Measurements from ENCODE around the gene TMEM203. TPM values are rescaled to one million over a fixed set of nuclear protein-coding genes. Genes with fewer than 3 reads are reported as not detected.
A peak's percentile ranks its signal among the peaks of the same experiment; 100 is the strongest.

The TMEM203 gene
- total and polyA plus RNA-seq, 2 of the 13 experiments (the other 11 are each of a cell fraction or from before 2014, with no cell fraction given): 23.4 to 36.7 TPM

DNA sequence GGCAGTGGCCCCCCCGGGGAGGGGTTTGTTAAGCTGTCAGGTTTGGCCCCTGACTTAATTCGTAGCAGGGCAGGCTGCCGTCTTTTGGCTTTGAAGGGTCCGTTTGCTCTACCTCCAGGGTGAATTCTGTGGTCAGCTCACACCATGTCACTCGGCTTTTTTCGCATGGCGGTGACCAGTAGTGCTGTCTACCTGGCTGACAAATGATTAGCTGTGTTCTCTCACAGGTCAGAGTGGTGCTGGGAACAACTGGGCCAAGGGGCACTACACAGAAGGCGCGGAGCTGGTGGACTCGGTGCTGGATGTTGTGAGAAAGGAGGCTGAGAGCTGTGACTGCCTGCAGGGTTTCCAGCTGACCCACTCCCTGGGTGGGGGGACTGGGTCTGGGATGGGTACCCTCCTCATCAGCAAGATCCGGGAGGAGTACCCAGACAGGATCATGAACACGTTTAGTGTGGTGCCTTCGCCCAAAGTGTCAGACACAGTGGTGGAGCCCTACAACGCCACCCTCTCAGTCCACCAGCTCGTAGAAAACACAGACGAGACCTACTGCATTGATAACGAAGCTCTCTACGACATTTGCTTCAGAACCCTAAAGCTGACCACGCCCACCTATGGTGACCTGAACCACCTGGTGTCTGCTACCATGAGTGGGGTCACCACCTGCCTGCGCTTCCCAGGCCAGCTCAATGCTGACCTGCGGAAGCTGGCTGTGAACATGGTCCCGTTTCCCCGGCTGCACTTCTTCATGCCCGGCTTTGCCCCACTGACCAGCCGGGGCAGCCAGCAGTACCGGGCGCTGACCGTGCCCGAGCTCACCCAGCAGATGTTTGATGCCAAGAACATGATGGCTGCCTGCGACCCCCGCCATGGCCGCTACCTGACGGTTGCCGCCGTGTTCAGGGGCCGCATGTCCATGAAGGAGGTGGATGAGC, 37.1 kb upstream of the TMEM203 start (continued):
- TF ChIP-seq ZNF276 (CRISPR knock-in tag; IDR thresholded peaks at IDR 0.05; ENCODE audit: low read depth) (no peak), MIXL1 (CRISPR knock-in tag; IDR thresholded peaks at IDR 0.05) (no peak), HNF4G (IDR thresholded peaks at IDR 0.05; ENCODE audit: borderline replicate concordance, low read depth, low read length) (no peak), HNF4G (CRISPR knock-in tag; IDR thresholded peaks at IDR 0.05; ENCODE audit: borderline replicate concordance, low read depth) (no peak), ZBTB14 (CRISPR knock-in tag; IDR thresholded peaks at IDR 0.05) (no peak), ZBTB2 (CRISPR knock-in tag; IDR thresholded peaks at IDR 0.05; ENCODE audit: low read depth) (no peak), RXRA (CRISPR knock-in tag; IDR thresholded peaks at IDR 0.05) (peak; percentile 8; the same call in 1 of the 2 replicates), HIC2 (CRISPR knock-in tag; IDR thresholded peaks at IDR 0.05; ENCODE audit: low read depth) (no peak), ZNF597 (CRISPR knock-in tag; IDR thresholded peaks at IDR 0.05) (no peak), ASH2L (IDR thresholded peaks at IDR 0.05; ENCODE audit: insufficient read length, low read depth, low read length) (peak; percentile 9), REL (CRISPR knock-in tag; conservative IDR thresholded peaks at IDR 0.05) (no peak), RARG (CRISPR knock-in tag; IDR thresholded peaks at IDR 0.05; ENCODE audit: low read depth) (no peak), ZNF788 (CRISPR knock-in tag; IDR thresholded peaks at IDR 0.05; ENCODE audit: borderline replicate concordance) (no peak), MBNL3 (CRISPR knock-in tag; conservative IDR thresholded peaks at IDR 0.05) (no peak), AGO1 (IDR thresholded peaks at IDR 0.05; ENCODE audit: low read depth, low read length, poor library complexity, severe bottlenecking) (no peak), IRF2 (CRISPR knock-in tag; IDR thresholded peaks at IDR 0.05) (no peak; the same call in 1 of the 2 replicates), ZNF367 (CRISPR knock-in tag; IDR thresholded peaks at IDR 0.05; ENCODE audit: borderline replicate concordance) (no peak), ZNF383 (CRISPR knock-in tag; IDR thresholded peaks at IDR 0.05; ENCODE audit: borderline replicate concordance) (no peak), ZNF605 (CRISPR knock-in tag; IDR thresholded peaks at IDR 0.05) (no peak)
- TF ChIP-seq, protein P1, sequence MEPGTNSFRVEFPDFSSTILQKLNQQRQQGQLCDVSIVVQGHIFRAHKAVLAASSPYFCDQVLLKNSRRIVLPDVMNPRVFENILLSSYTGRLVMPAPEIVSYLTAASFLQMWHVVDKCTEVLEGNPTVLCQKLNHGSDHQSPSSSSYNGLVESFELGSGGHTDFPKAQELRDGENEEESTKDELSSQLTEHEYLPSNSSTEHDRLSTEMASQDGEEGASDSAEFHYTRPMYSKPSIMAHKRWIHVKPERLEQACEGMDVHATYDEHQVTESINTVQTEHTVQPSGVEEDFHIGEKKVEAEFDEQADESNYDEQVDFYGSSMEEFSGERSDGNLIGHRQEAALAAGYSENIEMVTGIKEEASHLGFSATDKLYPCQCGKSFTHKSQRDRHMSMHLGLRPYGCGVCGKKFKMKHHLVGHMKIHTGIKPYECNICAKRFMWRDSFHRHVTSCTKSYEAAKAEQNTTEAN (CRISPR knock-in tag; conservative IDR thresholded peaks at IDR 0.05): no peak
